ENCODE data around the gene PRMT1. TPM values are rescaled to one million over a fixed set of nuclear protein-coding genes. Genes with fewer than 3 reads are reported as not detected.

Gene PRMT1
- total RNA-seq, 2 experiments from 2014 or later = 160 to 169 TPM

GRCh38 chr19:49676784-49677230 lies 264 bp upstream of the PRMT1 start:
- Mint-ChIP-seq H3K36me3 (ENCODE audit: low read depth) (peaks cover 17% of the 10 kb centered on the region), H3K4me3 (peak overlapping the region; percentile 97), H3K9me3 (ENCODE audit: insufficient read depth) (no peaks in the 10 kb centered on the region), H3K27ac (peak overlapping the region; percentile 100), H3K4me1 (ENCODE audit: low read depth) (peaks cover 39% of the 10 kb centered on the region), H3K27me3 (ENCODE audit: low read depth) (no peaks in the 10 kb centered on the region)
- peak; percentile 79 for ATAC-seq
- DNase-seq = peak; percentile 99
- CTCF ChIA-PET = interaction anchor here (0.5 to 4.9 kb wide), 19 partner anchors 9 to 240 kb away, joined by 3 to 45 read pairs (median 5); partner anchors contain the start of genes BCL2L12, IRF3, NOSIP and PRR12
- POLR2A ChIA-PET = interaction anchor here (0.7 to 4.4 kb wide), 8 partner anchors 12 to 343 kb away, joined by 3 to 24 read pairs (median 8); partner anchors contain the start of genes BCL2L12, IRF3, NOSIP and PRR12

- Mint-ChIP-seq H3K4me3 (peak overlapping the region; percentile 85), H3K27ac (peak overlapping the region; percentile 87), H3K4me1 (ENCODE audit: low read depth) (peaks cover 38% of the 10 kb centered on the region), H3K9me3 (ENCODE audit: insufficient read depth) (no peaks in the 10 kb centered on the region), H3K36me3 (ENCODE audit: low read depth) (peaks cover 21% of the 10 kb centered on the region), H3K27me3 (ENCODE audit: low read depth) (no peaks in the 10 kb centered on the region)
- peak; percentile 14 for ATAC-seq
- peak; percentile 87 for DNase-seq
- POLR2A ChIA-PET = interaction anchor here (0.6 to 4.4 kb wide), 7 partner anchors 14 to 199 kb away, joined by 3 to 24 read pairs (median 4); partner anchors contain the start of genes AKT1S1, BCL2L12, IRF3 and PRR12
- CTCF ChIA-PET = interaction anchor here (0.7 to 4.9 kb wide), 24 partner anchors 10 to 227 kb away, joined by 3 to 45 read pairs (median 4); partner anchors contain the start of genes BCL2L12, IRF3, NOSIP and PIH1D1
These were observed 1.0 kb downstream of the PRMT1 start for GRCh38 chr19:49677901-49678674.

- Mint-ChIP-seq H3K4me1 (ENCODE audit: low read depth) (peaks cover 38% of the 10 kb centered on the region), H3K36me3 (ENCODE audit: low read depth) (peaks cover 25% of the 10 kb centered on the region), H3K27me3 (ENCODE audit: low read depth) (no peaks in the 10 kb centered on the region), H3K27ac (no peak overlapping the region), H3K4me3 (peak overlapping the region; percentile 85), H3K9me3 (ENCODE audit: insufficient read depth) (no peaks in the 10 kb centered on the region)
- ChIA-PET POLR2A (interaction anchor here (0.8 to 4.4 kb wide), 4 partner anchors 15 to 98 kb away, joined by 3 to 24 read pairs (median 3); partner anchors contain the start of genes BCL2L12, IRF3 and NOSIP), CTCF (interaction anchor here (0.7 to 4.9 kb wide), 19 partner anchors 9 to 228 kb away, joined by 3 to 45 read pairs (median 4); partner anchors contain the start of genes BCL2L12, IRF3, NOSIP and PIH1D1)
- DNase-seq (no peak), ATAC-seq (no peak)
These were observed 2.1 kb downstream of the PRMT1 start for GRCh38 chr19:49678985-49679770.

GRCh38 chr19:49679771-49680413 lies 2.8 kb downstream of the PRMT1 start:
- Mint-ChIP-seq H3K9me3 (ENCODE audit: insufficient read depth) (no peaks in the 10 kb centered on the region), H3K36me3 (ENCODE audit: low read depth) (peaks cover 29% of the 10 kb centered on the region), H3K27ac (peak overlapping the region; percentile 34), H3K4me1 (ENCODE audit: low read depth) (peaks cover 38% of the 10 kb centered on the region), H3K27me3 (ENCODE audit: low read depth) (no peaks in the 10 kb centered on the region), H3K4me3 (no peak overlapping the region)
- ChIA-PET POLR2A (interaction anchor here (0.6 to 1.1 kb wide), 2 partner anchors 13 to 99 kb away, joined by 3 read pairs; partner anchors contain the start of gene NOSIP), CTCF (interaction anchor here (0.6 to 4.9 kb wide), 10 partner anchors 8 to 204 kb away, joined by 3 to 45 read pairs (median 6); partner anchors contain the start of genes BCL2L12, IRF3, NOSIP and PRRG2)
- no peak for DNase-seq
- no peak for ATAC-seq

- ChIA-PET CTCF (interaction anchor here (0.6 to 1.5 kb wide), 28 partner anchors 8 to 207 kb away, joined by 3 to 7 read pairs (median 4); partner anchors contain the start of genes AP2A1, BCL2L12, CPT1C and IRF3), POLR2A (interaction anchor here (0.6 kb wide), 1 partner anchor 14 kb away, joined by 3 read pairs; no protein-coding TSS in a partner anchor)
- peak; percentile 95 for DNase-seq
- Mint-ChIP-seq H3K4me1 (ENCODE audit: low read depth) (peaks cover 38% of the 10 kb centered on the region), H3K27me3 (ENCODE audit: low read depth) (no peaks in the 10 kb centered on the region), H3K9me3 (ENCODE audit: insufficient read depth) (no peaks in the 10 kb centered on the region), H3K27ac (peak overlapping the region; percentile 34), H3K4me3 (no peak overlapping the region), H3K36me3 (ENCODE audit: low read depth) (peaks cover 33% of the 10 kb centered on the region)
- peak; percentile 8 for ATAC-seq
These were observed 3.6 kb downstream of the PRMT1 start for GRCh38 chr19:49680421-49681351.

GRCh38 chr19:49681830-49682229 lies 4.8 kb downstream of the PRMT1 start:
- ATAC-seq (no peak), DNase-seq (no peak)
- ChIA-PET POLR2A (no interaction called here), CTCF (interaction anchor here (1.1 to 1.3 kb wide), 3 partner anchors 9 to 110 kb away, joined by 3 to 7 read pairs (median 3); partner anchors contain the start of gene CPT1C)
- no peak overlapping the region for H3K4me3 Mint-ChIP-seq
- H3K4me1 Mint-ChIP-seq (ENCODE audit: low read depth) = peaks cover 33% of the 10 kb centered on the region
- H3K27me3 Mint-ChIP-seq (ENCODE audit: low read depth) = no peaks in the 10 kb centered on the region
- H3K27ac Mint-ChIP-seq = no peak overlapping the region
- H3K36me3 Mint-ChIP-seq (ENCODE audit: low read depth) = peaks cover 34% of the 10 kb centered on the region
- no peaks in the 10 kb centered on the region for H3K9me3 Mint-ChIP-seq (ENCODE audit: insufficient read depth)

- H3K27me3 Mint-ChIP-seq (ENCODE audit: low read depth) = no peaks in the 10 kb centered on the region
- ATAC-seq = no peak
- H3K27ac Mint-ChIP-seq = no peak overlapping the region
- ChIA-PET POLR2A (no interaction called here), CTCF (no interaction called here)
- H3K4me3 Mint-ChIP-seq = no peak overlapping the region
- H3K9me3 Mint-ChIP-seq (ENCODE audit: insufficient read depth) = no peaks in the 10 kb centered on the region
- H3K36me3 Mint-ChIP-seq (ENCODE audit: low read depth) = peaks cover 35% of the 10 kb centered on the region
- H3K4me1 Mint-ChIP-seq (ENCODE audit: low read depth) = peaks cover 37% of the 10 kb centered on the region
- DNase-seq = no peak
These were observed 5.2 kb downstream of the PRMT1 start for GRCh38 chr19:49682274-49682673.

GRCh38 chr19:49683814-49684250 lies 6.8 kb downstream of the PRMT1 start:
- ChIA-PET POLR2A (no interaction called here), CTCF (no interaction called here)
- no peaks in the 10 kb centered on the region for H3K27me3 Mint-ChIP-seq (ENCODE audit: low read depth)
- peaks cover 39% of the 10 kb centered on the region for H3K4me1 Mint-ChIP-seq (ENCODE audit: low read depth)
- H3K9me3 Mint-ChIP-seq (ENCODE audit: insufficient read depth) = no peaks in the 10 kb centered on the region
- ATAC-seq = no peak
- no peak for DNase-seq
- no peak overlapping the region for H3K4me3 Mint-ChIP-seq
- H3K36me3 Mint-ChIP-seq (ENCODE audit: low read depth) = peaks cover 42% of the 10 kb centered on the region
- no peak overlapping the region for H3K27ac Mint-ChIP-seq

- no peaks in the 10 kb centered on the region for H3K9me3 Mint-ChIP-seq (ENCODE audit: insufficient read depth)
- no peak overlapping the region for H3K27ac Mint-ChIP-seq
- no peaks in the 10 kb centered on the region for H3K27me3 Mint-ChIP-seq (ENCODE audit: low read depth)
- H3K4me1 Mint-ChIP-seq (ENCODE audit: low read depth) = peaks cover 42% of the 10 kb centered on the region
- POLR2A ChIA-PET = no interaction called here
- CTCF ChIA-PET = interaction anchor here (0.6 kb wide), 1 partner anchor 10 kb away, joined by 3 read pairs; no protein-coding TSS in a partner anchor
- ATAC-seq (no peak), DNase-seq (no peak)
- peaks cover 43% of the 10 kb centered on the region for H3K36me3 Mint-ChIP-seq (ENCODE audit: low read depth)
- no peak overlapping the region for H3K4me3 Mint-ChIP-seq
These were observed 7.3 kb downstream of the PRMT1 start for GRCh38 chr19:49684251-49684982.

All from activated CD8-positive, alpha-beta T cell treated with anti-CD3 and anti-CD28 coated beads, Interleukin-2, amount 10 ng/mL, durations not matched to agents 7 days and 5 days (primary cell).